Gastroesophageal sphincter (tissue), 3 donors: Measurements from ENCODE around the gene CAMKMT.

Experiments
- POLR2A ChIP-seq, 2 donors: fragments of 450-650 bp; IDR thresholded peaks; one replicate each; pipeline ENCODE4 v1.6.1; 2017; ENCODE audit warnings: antibody characterized with exemption in 2 of 2, mild to moderate bottlenecking in 2 of 2, moderate library complexity in 1 of 2
- TF ChIP-seq, protein P1 (sequence below), 4 experiments: fragments of 200-600 bp in 2 of 4; fragments of 450-650 bp in 2 of 4; sonication (generic) in 1 of 4; IDR thresholded peaks; one replicate each; pipeline ENCODE4 v1.5.1; 2017 to 2019; ENCODE audit warnings: antibody characterized with exemption in 4 of 4, mild to moderate bottlenecking in 2 of 4, moderate library complexity in 2 of 4

DNA sequence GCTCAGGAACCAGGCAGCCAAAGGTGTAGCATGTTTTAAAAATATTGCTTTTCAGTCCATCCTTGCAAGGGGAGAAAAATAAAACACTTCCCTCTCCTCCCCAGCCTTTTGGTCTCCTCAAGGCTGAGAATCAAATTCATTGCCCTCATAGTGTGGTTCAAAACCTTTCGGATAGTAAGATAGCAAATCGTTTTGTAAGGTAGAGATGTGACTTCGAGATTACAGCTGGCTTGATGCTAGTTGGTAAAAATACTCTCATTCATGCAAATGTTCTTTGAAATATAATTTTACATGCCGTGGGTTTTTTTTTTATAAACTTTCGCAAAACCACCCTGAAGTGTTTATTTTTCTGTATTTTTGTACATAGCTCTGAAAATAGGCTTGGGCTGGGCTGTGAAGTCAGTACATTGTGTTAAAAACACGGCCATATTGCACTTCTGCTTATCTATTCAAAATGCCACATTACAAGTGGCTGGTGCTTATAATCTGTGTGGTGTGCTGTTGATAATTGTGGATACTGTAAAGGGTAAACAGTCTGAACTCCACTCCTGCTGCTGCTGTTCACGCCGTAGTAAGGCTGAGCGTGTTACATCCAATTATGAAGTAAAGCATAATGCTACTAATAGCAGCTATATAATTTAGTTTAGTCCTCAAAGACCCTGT is 407.7 kb downstream of the CAMKMT start:
- TF ChIP-seq, protein P1, sequence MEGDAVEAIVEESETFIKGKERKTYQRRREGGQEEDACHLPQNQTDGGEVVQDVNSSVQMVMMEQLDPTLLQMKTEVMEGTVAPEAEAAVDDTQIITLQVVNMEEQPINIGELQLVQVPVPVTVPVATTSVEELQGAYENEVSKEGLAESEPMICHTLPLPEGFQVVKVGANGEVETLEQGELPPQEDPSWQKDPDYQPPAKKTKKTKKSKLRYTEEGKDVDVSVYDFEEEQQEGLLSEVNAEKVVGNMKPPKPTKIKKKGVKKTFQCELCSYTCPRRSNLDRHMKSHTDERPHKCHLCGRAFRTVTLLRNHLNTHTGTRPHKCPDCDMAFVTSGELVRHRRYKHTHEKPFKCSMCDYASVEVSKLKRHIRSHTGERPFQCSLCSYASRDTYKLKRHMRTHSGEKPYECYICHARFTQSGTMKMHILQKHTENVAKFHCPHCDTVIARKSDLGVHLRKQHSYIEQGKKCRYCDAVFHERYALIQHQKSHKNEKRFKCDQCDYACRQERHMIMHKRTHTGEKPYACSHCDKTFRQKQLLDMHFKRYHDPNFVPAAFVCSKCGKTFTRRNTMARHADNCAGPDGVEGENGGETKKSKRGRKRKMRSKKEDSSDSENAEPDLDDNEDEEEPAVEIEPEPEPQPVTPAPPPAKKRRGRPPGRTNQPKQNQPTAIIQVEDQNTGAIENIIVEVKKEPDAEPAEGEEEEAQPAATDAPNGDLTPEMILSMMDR (IDR thresholded peaks at IDR 0.05): no peak
- no peak for TF ChIP-seq POLR2A (IDR thresholded peaks at IDR 0.05)
